GM21528 (cell line): Measurements from ENCODE around the gene MTREX.

ENCODE experiments used
- ATAC-seq: cut with Tn5 transposase; IDR thresholded peaks from one replicate; pipeline ENCODE4 v1.9.1; 2021; ENCODE audit warnings: mild to moderate bottlenecking, moderate library complexity; ENCODE audit not compliant: unreplicated experiment, low FRiP score

Gene MTREX

DNA sequence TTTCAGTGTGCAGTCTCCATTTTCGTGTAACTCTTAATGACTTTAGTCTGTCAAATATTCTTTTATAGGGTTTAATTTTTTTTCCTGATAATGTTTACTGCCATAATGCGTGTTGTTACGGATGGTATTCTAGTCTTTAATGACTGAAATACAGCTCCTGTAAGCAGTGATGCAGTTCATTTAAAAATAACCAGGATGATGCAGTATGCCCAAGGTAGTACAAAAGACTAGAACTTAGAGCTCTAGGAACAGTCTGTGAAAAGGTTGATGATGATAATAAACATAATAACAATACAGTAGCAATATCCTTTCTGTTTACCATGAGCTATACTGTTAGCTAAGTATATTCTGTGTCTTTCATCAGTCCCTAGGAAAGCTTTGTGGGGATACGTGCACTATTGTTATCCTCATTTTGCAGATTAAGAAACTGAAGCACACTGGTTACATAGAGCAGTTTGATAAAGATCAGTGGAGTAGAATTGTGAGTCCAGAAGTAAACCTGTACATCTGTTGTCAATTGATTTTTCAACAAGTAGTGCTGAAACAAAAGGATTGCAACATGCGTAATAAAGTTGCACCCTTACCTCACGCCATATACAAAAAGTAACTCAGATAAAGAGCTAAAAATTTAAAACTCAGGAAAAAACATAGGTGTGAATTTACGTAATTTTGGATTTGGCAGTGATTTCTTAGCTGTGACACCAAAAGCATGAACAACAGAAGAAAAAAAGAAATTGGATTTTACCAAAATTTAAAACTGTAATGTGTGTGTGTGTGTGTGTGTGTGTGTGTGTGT lies 64.5 kb downstream of the MTREX start:
- ATAC-seq: no peak

DNA sequence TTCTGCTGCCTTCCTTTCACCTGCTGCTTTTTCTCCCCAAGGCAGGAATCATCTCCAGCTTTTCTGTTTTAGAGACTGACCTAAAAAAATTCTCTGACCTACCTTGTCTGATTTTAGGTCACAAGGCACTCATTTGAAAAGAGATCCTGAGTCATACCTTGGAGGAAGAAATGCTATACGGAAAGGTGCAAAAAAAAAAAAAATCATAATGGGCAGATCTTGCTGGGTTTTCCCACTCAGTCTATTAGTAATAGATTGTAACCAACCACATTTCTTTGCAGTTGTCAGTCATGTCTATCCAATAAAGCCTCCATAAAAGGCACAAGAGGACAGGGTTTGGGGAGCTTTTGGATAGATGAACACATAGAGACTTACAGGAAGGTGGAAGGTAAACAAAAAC lies 70.0 kb downstream of the MTREX start:
- no peak for ATAC-seq

DNA sequence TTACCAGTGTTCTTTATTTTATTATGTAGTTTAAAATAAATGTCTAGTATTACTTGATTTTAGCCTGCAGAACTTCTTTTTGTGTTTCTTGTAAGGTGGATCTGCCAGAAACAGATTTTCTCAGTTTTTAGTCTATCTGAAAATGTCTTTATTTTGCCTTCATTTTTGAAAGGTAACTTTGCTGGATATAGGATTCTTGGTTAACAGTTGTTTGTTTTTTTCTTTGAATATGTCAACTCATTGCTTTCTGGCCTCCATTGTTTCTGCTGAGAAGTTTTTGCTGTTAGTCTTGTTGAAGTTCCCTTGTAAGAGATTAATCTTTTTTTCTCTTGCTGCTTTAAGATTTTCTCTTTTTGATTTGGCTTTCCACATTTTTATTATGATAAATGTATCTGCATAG lies 75.5 kb downstream of the MTREX start:
- ATAC-seq: no peak

DNA sequence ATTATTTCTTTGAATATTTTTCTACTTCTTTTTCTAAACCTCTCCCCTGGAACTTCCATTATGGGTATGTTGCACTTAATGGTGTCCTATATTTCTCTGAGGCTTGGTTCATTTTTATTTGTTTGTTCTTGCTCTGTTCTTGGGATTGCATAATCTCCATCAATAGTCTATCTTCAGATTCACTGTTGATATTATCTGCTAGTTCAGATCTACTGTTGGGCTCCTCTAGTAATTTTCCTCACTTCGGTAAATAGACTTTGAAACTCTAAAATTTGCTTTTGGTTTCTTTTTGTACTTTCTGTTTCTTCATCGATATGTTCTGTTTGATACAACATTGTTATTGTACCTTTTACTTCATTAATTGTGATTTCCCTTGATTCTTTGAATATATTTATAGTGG lies 76.3 kb downstream of the MTREX start:
- no peak for ATAC-seq

DNA sequence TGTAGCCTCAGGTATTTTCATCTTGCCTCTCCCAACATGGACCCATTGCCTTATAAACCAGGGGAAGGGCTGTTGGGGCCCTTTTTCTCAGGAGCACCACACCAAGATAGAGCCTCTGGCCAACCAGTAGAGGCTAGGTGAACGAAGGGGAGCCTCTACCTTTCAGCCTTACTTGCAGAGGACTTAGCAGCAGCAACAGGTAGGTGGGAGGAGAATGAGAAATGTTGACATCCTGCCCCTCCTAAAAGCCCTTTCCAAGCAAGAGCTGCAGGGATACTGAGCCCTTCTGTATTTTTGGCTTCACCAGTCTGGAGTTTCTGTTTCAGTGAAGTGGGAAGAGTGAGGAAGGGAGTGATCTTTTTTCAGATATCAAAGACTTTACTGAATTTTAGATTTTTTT lies 77.4 kb downstream of the MTREX start:
- ATAC-seq: no peak

DNA sequence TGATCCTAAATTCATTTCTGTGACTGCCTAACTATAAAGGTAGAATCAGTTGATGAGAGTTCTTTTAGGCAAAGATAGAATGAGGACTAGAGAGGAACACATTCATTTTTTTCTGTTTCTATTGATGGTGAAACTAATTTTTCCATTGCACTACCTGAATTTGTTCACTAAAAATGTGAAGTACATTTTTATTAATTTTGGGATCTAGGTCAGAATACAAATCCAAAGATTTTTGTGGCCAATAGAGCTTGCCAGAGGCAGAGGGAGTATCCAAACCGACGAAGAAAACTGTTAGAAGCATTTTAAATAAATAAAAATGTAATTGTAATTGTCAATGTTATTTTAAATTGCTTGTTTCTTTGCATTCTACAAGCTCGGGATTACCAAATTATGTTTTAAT lies 78.1 kb downstream of the MTREX start:
- no peak for ATAC-seq

DNA sequence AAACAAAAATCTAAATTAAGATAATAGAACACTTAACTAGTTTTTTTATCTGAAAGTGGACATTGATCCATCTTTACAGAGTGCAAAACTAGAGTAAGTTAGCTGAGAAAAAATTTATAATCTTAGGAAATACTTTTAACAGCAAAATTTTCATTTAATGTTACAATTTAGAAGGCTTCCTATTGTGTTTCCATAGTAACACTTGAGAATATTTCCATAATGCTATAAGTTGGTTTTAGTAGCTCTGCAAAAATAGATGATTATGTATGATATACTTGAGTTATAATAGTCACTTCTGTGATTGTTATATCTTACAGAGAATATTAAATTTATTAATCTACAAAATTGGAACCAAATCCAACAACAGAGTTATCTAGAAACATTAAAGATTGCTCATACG lies 78.6 kb downstream of the MTREX start:
- ATAC-seq: no peak

DNA sequence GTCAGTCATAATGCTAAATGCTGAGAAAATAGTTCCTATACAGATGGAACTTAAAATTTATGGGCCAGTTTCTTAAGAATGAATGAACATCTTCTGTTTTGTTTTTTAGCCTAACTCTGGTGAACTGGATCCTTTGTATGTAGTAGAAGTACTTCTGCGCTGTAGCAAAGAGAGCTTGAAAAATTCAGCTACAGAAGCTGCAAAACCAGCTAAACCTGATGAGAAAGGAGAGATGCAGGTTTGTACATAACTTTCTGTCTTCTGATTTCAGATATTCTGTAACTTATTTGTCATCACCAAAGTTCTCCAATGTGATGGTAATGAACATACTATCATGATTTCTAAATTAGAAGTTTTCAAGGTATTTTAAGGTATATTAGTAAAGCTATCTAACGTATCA lies 80.1 kb downstream of the MTREX start:
- no peak for ATAC-seq

DNA sequence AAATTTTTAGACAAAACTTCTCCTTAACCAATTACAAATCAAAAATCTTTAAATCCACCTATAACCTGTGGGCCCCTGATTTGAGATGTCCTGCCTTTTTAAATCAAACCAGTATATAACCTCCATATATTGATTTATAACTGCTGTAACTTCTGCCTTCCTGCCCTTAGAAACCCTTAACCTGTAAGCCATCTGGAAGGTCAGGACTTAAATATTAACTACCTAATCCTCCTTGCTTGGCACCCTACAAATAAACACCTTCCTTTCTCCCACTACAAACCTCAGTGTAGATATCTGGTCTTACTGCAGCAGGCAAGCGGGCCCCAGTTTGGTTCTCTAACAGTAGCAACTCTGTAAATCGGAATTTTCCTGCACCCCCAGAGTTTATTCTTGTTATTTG lies 83.9 kb downstream of the MTREX start:
- no peak for ATAC-seq

DNA sequence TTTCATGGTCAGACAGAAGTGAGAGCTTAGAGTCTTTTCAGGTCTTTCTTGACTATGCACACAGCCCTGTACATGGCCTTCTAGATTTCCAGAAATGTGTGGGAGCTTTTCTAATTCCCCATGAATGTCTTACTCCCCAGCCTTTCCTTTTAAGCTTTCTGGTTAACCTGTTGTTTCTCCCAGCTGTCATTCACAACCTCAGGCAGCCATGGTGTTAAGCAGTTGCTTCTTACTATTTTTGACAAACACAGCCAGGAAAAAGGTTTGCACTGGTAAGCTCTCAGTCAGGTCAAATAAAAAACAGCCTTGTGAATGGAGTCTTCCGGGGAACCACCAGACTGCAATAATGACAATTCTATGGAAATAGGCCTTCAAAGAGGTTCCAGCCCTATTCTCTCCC lies 84.9 kb downstream of the MTREX start:
- ATAC-seq: no peak

DNA sequence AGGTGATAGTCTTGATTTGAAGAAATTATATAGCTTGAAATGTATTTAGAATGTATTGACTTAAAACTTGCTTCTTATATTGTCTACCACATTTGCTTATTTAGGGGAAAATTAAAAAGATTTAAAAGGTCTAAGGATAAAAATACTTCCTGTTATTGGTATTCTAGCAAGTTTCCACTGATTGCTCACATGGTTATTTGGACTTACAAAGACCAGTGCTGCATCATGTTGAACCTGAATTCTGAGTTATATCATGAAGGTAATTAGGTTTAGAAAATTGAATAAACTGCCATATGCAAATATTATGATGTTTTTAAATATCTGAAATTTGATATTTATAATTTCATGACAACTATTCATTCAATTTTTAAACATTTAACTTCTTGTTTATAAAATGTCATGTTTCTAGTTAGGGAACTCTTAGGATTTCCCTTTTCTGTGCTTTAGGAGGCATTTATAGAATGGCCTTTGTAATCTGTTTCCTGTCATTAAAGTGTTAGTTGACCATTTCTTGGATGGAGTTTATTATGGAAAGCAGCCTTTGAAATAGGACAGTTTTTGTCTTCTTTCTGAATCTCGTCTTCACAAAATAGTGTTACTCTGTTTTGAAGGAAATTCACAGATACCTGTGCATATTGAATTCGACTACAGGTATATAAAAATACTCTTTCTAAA lies 85.8 kb downstream of the MTREX start:
- no peak for ATAC-seq

DNA sequence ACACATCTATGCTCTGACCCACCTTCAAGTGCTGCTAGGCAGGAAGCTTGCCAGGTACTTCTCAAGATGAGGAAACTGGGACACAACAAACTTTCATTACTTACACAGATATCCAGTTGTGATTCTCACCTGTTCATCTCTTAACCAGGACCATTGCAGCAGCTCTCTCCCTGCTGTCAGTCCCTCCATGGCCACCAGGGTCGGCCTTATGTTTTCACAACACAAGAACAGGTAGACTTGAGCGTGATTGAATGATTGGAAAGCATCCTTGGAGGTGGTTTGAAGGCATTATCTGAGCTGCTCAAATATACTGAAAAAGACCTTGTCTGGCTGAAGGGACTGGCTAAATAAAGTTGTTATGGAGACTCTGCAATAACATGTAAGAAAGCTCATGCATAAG lies 94.4 kb downstream of the MTREX start:
- ATAC-seq: no peak

DNA sequence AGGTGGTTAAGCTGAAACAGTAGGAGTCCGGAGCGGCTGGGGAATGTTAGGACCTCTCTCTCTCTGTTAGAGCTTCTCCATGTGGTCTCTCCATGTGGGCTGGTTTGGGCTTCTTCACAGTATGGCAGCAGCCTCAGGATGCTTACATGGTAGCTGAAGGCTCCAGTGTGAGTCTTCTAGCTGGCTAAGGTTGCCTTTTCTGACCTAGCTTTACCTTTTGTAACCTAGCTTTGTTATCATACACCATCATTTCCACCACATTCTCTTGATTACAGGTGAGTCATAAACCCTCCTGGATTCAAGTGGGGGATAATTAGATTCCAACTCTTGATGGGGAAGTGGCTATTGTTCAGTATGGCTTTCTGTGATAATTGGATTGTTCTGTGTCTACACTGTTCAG lies 98.5 kb downstream of the MTREX start:
- no peak for ATAC-seq

DNA sequence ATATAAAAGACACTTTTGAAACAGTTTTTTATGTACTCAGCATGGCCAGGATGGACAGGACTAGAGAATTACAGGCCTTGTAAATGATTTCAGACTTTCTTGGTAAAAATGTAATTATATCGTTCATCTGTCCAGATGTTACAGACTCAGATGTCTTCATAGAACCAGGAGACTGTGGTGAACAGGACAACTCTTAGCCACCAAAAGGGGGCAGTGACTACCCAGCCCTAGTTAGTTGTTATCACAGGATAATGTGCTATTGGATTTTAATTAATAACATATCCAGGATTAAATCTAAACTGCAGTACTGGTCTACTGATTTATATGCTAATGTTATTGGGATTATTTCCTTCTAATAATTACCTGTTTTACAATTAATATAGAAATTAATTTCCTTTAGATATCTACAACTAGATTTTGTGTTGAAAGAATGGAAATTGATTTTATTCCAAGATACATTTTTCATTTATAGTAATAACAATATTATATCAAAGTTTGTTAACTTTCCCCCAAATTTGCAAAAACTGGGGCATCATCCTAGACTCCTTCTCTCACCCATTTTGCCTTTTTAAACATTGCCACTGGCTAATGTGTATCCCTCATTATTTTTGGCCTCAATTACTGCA lies 99.4 kb downstream of the MTREX start:
- ATAC-seq: no peak

DNA sequence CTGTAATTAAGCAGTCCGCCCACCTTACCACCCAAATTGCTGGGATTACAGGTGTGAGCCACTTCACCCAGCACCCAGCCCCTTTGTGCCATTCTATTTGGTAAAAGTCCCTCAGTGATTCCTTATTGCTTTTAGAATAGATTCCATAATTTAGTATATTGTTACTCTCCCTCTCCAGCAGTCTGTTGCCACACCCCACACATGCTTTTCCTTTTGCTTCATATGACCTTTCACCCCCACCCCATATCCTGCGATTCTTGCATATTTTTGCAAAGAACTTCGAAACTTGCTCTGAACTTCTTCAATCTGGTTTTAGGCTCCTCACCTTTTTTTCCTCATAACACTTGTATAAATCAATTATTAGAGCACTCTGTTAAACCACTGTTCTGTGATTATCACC lies 100.2 kb downstream of the MTREX start:
- no peak for ATAC-seq

DNA sequence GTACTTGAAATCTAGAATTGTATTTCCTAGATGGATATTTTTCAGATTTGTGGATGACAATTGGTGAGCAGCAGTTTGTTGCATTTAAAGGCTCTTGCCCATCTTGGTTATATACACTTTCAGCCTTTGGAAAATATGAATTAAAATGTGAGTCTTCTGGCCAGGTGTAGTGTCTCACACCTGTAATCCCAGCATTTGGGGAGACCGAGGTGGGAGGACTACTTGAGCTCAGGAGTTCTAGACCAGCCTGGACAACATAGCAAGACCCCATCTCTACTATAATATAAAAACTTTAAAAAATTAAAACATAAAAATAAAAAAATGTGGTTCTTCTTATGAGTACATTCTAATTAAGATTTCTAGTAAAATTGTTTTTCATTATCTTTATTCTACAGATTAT lies 102.0 kb downstream of the MTREX start:
- no peak for ATAC-seq

DNA sequence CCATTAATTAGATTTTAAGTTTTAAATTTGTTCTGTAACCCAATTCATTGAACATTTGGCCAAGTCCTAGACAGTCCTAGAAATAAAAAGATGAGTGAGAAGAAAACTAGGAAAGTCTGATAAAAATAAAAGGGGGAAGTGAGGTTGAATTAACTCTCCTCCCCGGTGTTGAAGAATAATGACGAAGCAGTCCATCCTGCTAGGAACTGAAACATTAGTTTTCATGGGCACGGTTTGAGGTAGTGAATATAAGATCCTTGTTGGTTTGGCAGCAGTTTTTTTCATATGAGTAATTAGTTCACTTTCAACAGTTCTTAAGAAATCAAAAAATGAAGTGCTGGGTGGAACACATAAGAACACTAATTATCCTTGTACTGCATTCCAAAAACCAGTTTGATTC lies 103.1 kb downstream of the MTREX start:
- ATAC-seq: no peak

DNA sequence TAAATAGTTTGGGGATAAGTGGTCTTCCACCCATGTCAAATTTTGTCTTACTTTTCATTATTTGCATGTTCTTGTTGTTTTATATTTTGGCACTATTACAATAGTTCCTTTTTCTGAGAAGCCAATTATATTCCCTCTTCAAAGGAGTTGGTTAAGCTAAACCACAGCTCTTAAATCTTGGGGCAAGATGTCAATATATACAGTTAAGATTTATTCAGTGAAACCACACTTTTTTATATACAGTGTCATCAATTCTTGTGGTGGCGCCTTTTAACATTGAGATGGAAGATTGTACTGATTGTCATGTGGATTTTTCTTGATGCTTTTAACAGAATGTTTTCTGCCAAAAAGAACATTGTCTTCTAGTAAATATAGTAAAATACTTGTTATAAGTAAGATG lies 104.1 kb downstream of the MTREX start:
- ATAC-seq: no peak

DNA sequence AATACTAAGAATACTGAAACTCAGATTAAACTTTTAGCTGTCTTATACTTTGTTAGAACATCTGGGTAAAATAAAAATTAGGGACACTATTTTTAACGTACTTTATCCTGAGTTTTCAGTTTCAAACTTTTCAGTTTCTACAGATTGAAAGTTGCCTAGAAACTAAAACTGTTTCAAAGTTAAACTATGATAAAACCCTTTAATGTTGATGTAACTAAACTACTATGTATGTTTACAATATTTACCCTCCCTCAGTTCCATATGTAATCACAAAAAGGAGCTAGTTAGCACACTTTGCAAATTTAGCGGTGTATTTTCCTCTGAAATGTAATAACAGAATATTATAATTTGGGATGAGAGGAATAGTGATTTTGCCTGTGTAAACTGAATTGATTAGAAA lies 105.9 kb downstream of the MTREX start:
- ATAC-seq: no peak

DNA sequence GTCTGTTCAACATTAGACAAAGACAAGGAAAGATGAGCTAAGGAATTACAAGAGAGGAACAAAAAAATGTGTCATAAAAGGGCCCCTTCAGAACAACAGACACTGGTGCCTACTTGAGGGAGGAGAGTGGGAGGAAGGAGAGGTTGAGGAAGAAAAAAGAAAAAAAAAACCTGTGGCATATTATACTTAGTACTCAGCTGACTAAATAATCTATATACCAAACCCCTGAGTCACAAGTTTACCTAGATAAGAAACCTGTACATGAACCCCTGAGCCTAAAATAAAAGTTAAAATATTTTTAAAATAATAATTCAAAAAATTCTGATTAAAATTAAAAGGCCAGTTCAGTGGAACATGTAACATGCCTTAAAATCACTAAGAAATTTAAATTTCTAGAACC lies 107.3 kb downstream of the MTREX start:
- no peak for ATAC-seq

DNA sequence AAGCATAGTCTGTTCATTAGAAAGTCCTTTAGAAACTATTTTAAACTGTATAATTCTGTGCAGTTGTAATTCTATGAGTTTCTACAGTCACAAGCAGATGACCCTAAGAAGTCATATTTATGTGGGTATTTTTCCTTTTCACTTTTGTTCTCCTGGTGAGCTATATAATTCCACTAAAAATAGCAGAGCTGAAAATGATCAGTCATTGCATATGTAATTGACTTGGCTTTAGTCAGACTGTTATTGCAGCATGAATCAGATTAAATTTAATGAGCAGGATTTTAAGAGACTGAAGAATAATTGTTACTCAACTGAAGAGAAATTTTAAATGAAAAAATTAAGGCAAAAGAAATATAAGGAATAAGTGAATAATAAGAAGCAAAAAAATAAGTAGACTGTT lies 108.5 kb downstream of the MTREX start:
- no peak for ATAC-seq
